GM18870 (cell line): Measurements from ENCODE around the gene FSCN2.

Source experiments
- ATAC-seq: cut with Tn5 transposase; IDR thresholded peaks from one replicate; pipeline ENCODE4 v1.9.1; 2021; ENCODE audit warnings: moderate library complexity; ENCODE audit not compliant: unreplicated experiment

Gene FSCN2

DNA sequence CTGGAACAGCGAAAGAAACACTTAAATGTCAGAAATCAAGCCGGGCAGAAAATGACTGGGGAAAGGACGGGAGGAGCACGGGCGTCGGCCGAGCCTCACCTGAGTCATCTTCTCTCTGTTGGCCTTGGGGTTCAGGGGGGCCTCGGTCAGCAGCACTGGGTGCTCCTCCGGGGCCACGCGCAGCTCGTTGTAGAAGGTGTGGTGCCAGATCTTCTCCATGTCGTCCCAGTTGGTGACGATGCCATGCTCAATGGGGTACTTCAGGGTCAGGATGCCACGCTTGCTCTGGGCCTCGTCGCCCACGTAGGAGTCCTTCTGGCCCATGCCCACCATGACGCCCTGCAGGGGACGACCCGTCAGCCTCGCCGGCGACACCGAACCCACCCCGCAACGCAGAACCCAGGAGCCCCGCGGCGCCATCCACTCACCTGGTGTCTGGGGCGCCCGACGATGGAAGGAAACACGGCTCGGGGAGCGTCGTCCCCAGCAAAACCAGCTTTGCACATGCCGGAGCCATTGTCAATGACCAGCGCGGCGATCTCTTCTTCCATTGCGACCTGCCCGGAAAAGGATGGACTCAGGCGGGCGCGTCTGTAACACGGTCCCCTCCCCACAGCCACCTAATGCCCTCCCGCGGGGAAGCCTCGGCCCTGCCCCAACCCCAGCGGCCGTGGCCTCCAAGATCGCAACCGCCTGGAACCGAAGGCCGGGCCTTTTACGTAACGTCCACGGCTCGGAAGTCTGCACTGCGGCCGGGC is 16.2 kb upstream of the FSCN2 start:
- ATAC-seq = no peak

DNA sequence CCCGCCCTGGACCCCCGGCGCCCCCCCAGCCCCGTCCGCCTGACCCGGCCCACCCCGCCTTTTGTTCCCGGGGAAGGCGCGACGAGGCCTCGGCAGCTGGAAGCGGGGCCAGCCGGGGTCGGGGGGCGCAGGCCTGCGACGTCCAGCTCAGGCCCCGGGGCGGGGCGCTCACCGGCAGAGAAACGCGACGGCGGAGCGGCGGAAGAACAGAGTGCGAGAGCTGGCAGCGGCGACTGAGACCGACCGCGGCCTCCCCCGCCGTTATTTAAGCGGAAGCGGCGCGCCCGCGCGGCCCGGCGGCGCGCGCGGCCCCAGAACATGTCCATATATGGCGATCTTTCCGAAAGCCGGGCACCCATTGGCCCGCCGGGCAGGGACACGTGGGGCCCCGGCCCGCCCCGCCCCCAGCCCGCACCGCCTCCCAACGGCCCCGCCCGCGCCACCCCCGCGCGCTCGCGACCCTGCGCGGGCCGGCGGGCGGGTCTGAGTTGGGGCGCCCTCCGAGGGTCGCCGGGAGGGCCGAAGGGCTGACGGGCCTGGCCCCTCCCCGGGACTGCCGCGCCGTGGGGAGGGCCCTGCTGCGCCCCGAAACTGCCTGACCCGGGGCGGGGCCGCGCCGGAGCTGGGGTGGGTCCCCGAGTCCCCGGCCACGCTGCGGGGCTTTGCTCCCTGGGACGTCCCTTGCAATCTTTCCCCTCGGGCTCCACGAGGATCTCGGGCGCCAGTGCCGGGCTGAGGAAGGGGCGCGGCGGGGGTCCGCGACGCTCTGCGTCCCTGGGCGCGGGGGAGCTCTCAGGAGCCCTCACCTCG is 15.4 kb upstream of the FSCN2 start, which contains the start of gene ACTG1:
ACTG1 (minus strand) TSS at position 238 of the 810 bp plus-strand sequence. CDS start 445 bp downstream, outside the sequence.
- ATAC-seq = no peak

DNA sequence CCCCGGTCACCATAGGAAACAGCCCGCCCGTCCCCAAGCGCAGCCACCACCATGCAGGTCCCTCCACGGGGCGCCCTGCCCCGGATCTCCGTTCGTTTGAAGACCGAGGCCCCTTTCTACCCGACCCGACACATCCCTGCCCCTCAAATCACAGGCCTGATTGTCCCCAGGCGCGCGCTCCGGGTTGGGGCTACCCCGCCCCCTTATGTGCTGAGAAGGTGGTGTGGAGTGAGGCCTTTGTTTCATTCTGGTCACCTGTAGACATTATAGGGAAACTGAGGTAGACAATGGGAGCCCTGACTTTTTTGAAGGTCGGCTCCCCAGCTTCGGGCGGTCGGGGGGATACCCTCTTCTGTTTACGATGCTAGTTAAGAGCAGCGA is 14.8 kb upstream of the FSCN2 start:
- no peak for ATAC-seq

DNA sequence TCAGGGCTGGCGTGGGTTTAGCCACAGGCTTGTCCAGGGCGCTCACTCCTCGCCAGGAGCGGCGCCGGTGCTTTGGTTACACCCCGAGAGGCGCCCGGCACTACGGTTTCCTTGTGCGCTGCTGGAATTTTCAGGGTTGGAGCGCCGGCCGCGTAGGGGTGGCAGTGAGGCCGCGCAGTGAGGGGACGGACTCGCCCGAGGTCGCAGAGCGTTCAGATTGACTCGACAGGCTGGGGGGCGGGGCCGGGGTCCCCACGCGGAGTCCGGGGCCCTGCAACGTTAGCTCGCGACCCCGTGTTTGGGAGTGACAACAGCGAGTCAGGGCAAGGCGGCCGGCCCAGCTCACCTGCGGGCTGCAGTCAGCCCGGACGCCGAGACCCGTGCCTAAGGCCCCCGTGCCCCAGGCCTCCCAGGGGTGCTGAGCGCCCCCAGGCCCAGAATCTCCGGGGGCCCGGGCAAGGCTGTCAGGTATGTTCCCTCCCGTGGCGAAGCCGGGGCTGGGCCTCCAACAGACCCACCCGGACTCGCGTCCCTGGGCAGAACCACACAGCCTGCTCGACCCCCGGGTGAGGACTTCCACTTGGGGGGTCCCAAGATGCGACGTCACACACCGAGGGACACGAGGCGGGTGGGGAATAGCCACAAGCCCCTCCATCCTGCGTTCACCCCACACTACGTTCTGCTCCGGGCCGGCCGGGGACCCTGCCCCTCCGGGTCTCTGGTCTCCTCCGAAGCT is 14.3 kb upstream of the FSCN2 start:
- no peak for ATAC-seq

DNA sequence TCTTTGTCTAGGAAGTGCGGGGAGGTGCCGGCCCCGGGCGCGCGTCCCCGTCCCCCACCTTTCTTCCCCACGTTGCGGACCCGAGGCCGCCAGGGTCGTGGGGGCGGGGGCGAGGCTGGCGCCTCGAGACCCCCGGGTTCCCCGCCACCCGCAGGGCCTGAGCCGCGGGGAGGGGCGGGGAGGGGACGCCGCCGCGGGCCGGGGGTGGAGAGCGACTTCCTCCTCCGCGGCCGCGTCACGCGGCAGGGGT is 13.8 kb upstream of the FSCN2 start:
- no peak for ATAC-seq

DNA sequence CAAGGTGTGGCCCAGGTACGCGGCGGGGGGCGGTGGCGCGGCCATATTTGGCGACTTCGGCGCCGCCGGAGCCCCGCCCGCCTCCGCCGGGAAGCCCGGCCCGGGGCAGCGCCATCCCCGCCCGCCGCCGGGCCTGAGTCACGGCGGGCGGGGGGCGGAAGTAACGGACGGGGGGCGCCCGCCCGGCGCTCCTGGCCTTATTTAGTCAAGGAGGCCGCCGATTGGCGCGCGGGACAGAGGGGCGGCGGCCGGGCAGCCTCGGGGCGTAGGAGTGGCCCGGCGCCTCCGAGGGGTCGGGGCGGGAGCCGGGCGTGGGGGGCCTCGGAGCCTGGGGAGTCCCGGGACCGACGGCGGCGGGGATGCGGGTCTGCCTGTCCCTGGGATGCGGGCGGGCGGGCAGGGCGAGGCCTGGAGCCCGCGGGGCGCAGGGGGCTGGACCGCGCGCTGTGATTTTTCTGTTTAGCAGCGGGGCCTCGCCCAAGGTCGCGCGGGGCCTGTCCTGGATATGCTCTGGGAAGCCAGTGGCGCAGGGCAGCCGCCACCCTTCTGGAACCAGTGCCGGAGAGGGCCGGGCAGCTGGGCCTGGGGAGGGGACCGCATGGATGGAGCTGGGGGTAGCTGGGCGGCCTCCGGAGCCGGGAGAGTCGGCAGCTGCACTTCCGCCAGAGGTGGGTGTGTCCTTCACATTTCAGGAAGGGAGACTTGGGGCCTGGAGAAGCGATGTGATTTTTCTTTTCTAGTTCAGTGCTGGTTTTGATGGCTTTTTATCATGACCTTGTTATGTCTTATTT is 13.2 kb upstream of the FSCN2 start:
- ATAC-seq = no peak

DNA sequence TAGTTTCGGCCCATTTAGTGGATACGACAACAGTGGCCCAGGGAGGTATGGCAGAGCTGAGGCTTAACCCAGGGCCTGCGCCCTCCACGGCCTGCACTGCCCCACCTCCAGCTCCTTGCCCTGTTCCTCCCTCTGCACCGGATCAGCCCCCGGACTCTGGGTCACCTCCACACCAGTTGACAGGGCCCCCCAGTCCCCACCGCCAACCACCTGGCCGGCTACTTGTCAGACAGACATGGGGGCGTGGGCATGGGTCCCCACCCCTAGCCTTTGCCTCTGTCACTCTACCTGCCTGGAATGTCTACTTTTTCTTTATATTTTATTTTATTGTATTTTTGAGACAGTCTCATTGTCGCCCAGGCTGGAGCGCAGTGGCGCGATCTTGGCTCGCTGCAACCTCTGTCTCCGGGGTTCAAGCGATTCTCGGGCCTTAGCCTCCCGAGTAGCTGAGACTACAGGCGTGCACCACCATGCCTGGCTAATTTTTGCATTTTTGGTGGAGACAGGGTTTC is 12.6 kb upstream of the FSCN2 start:
- no peak for ATAC-seq

DNA sequence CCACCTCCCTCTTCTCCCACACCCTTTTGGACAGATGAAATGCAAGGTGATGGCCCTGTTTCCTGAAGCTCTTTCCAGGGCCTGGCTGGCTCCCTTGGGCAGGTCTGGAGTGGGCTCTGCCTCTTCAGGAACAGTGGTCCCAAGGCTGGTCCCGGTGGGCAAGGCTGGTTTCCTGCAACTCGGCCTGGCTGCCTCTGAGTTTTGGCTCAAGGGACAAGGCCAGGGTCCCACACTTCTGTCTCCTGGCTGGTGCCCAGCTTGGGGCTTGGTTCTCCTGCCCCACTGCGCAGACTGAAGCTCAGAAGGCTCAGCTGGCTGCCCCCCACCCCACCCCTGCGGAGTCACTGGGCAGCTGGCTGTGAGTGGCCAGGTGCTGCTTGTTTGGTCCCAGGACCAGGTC is 11.7 kb upstream of the FSCN2 start:
- ATAC-seq = no peak

DNA sequence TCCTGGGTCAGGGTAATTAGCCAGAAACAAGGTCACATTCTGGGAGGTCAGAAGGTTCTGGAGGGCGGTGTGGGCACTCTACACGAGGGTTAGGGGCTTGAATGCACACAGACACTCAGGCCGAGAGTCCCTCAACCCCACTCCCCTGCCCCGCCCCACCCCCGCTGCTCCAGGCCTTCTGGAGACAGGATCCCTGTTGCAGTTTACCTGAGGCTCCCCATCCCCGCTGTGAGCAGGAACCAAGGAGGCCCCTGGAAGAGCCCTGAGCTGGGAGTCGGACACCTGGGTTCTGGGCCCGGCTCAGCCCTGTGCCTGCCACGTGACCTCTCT is 11.2 kb upstream of the FSCN2 start:
- no peak for ATAC-seq

DNA sequence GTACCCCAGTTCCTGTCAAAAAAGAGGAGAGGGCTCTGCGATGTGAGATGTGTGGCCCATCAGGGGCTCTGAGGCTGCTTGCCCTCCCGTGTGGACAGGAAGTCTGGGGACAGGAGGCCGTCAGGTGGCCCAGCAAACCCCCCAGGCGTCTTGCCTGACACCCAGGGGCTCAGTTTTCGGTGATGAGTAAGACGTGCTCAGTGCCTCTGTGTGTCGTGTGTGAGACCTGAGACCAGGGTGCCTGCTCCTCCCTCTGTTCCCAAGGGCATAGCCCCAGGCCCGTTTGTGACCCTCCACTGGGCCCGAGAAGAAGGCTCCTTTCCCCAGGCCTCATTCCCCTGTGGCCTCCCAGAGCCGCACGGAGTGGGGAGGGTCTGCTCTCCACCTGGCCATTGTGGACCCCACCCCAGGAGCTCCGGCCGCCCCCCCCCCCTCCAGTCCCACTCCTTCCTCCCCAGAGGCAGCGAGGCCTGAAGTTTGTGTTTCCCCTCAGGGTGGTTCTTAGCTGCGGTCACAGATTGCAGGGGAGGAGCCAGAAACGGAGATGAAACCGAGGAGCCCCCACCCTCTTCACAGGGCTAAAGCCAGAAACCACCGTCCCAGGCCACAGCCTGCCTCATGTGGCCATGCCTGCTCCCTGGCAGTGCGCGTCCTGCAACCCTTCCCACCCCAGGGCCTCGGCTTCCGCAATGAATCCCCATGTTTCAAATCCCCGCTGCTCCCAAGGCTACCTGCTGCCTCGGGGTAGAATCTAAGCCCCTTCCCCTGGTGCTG is 10.7 kb upstream of the FSCN2 start:
- no peak for ATAC-seq

DNA sequence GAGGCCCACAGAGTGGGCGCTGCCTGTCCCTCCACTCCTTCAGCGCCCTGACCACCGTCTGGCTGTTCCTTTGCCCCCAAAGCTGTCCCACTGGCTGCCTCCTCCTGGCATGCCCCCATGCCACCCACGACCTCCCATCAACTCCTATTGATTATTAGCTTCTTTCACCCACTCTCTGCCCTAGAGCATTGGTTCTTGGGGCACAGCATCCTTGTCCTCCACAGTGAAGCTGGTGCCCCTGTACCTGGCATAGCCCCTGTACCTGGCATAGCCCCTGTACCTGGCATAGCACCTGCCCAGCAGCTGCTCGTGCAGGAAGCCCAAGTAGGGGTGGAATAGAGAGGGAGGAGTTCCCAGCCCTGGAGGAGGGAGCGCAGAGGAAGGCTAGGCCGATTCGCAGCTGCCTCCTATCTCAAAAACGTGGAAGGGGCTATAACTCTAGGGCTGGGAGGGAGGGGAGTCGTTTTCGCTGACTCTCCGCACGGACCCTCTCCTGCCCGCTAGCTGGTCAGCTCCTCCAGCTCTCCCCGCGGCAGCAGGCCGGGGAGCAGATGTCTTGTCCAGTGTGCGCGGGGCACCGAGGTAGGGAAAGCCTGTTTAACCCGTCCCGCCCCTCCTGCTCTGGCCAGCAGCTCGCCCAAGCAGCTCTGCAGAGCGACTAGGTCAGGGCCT is 9.9 kb upstream of the FSCN2 start:
- ATAC-seq = no peak

DNA sequence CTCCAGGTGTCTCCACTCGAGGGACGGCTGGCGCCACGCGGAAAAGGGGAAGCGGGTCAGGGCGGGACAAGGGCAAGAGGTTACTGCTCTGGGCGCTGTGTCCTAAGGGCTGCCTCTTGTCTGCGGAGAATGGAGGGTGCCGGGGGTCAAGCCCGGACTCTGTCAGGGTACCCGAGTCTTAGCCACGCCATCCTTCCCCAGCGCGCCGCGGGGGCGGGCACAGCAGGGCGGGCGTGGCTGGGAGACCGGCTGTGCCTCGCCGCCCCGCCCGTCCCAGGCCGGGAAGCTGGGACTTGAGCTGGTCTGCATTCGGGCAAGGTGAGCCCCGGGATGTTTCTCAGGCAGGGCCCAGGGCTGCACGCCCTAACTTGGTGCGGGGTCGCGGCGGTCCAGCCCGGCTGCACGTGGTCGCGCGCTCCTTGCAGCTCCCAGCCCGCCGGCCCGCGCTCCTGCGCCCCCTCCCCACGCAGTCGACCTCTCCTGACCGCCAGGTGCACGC is 9.3 kb upstream of the FSCN2 start:
- ATAC-seq = no peak

DNA sequence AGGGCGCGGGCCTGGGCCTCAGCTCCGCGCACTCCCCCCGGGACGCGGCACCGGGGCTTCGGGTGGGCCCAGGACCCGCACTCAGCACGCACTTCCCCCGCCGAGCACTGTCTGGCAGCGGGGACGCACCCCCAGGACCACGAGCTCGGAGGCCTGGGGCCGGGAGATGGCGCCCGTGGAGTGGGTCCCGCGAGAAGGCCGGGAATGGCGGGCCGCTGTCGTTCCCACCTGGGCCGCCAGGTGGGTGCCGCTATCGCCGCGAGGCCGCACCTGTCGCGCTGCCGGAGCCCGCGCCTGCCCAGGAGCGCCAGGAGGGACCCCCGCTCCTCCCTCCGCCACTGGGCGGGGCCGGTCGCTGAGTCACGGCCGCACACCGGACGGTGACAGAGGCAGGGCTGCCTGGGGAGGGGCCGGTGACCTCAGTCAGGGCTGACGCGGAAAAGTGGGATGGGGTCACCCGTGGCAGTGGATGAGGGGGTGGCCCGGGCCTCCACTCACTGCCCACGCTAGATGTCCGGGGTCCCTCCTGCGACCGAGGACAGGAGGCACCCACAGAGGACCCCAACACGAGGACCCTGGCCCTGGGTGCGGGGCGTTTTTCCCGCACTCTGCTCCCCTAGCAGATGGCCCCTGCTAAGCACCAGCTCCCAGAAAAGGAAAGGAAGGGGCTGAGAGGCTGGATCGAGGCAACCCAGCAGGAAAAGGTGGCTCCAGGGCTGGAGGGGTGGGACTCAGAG is 8.7 kb upstream of the FSCN2 start:
- ATAC-seq = no peak

DNA sequence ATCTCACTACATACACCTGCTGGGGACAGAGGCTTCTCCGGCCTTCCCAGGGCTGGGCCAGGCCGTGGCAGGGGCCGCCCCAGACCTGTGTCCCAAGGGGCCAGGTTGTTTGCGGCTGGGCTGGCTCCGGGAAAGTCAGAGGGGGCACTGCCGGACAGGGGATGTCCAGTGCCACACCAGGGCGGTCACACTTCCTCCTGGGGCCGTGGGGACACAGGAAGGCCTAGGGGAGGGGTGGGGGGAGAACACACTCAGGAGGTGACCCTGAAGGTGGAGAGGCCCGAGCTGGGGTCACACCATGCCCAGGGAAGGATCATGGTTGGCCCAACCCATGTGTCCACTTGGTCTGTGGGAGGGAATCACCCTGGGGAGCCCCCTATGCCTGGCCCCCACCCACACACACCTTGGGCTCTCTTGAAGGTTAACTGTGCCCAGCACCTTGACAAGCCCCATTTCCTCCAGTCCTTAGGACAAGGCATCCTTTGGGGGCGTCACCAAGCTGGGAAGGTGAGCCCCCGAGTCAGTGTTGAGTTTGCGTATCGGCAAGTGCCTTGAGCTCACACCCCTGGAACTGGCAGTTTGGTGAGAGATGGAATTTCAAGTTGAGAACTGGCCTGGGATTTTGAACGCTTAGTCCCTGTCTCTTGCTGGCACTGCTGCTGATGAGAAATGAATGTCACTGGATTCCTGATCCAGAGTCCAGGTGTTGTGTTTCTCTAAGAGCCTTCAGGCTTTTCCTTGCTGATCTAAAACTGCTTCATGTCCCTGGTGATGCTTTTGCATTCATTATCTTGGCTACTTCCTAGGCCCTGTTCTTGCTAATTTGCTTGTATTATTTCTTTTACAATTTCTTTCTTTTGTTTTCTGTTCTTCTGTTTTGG is 7.9 kb upstream of the FSCN2 start:
- no peak for ATAC-seq

DNA sequence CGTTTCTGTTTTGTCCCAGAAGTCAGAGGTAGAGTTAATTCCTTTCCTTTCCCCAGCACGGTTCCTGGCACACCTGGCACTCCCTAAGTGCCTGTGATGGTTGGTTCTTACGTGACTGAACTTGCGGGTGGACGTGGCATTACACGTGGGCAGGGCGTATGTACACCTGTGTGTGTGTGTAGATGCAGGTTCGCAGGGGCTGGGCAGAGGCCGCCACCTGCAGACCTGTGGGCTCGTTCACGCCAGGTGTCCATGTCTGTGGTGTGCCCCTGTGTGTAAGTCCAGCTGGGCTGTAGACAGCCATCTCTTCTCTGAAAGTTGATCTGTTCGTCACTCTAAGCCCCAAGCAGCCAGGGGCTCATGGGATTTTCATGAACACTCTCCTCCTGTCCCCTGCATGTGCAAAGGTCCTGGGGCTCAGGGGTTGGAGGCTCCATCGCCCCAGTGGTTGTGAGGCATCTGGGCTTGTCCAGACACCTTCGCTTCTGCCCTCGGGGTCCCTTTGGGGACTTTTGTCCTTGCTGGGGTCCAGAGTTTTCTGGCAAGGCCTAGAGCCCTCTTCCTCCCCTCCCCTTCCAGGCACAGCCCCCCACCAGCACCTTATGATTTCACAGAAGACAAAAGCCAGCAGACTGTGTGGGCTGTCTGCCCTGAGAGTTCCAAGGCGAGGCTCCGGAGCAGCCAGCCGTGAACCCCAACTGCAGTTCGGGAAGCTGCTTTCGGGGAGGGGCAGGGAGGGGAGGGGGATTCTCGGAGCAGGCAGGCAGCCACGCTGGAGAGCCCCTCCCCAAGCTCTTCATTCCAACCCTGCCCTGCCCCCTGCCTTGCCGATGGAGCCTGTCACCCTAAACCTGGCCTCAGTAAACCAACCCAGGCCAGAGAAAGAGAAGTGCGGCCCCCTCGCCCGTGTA is 5.4 kb upstream of the FSCN2 start:
- no peak for ATAC-seq

DNA sequence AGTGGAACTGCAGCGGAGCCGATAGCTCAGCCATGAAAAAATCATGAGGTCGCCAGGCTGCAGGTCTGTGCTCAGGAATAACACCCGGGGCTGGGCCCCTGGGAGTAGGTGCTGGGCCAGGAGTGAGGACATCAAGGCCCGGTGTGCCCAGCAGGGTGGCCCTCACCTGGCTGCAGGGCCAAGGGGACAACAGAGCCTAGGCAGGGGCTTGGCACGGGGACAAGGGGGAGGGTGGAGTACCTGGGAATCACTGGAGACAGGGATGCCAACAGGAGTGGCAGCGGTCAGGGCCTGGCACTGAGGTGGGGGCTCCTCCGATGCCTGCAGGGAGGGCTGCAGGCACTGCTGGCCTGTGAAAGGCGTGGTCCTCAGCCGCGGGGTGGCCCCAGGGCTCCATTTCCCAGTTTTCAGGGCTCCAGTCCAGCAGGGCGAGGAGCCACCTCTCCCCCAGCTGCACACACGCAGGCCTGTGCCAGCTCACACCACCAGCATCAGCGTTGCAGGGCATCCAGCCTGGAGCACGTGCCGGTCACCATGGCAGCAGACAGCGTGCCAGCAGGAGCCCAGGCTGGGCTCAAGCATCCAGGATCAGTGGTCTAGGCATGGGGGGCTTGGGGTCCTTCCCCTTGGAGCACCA is 4.7 kb upstream of the FSCN2 start:
- no peak for ATAC-seq
